HUES48 (cell line): ENCODE results near the gene PHACTR3.

Experiments used
- H3K27ac ChIP-seq: one replicate; pipeline ENCODE4 v1.7.0; 2013; ENCODE audit warnings: low read depth, low read length, inconsistent platforms
- H3K27me3 ChIP-seq: 2 replicates; pipeline ENCODE4 v1.6.1; 2013; ENCODE audit warnings: mild to moderate bottlenecking, low read length; ENCODE audit not compliant: control insufficient read depth, insufficient read depth
- H3K36me3 ChIP-seq: 2 replicates; pipeline ENCODE4 v1.6.1; 2013; ENCODE audit warnings: low read length; ENCODE audit not compliant: control insufficient read depth, insufficient read depth
- H3K4me1 ChIP-seq: 2 replicates; pipeline ENCODE4 v1.6.1; 2013; ENCODE audit warnings: mild to moderate bottlenecking, low read length; ENCODE audit not compliant: control insufficient read depth, insufficient read depth
- H3K4me3 ChIP-seq: 2 replicates; pipeline ENCODE4 v1.5.1; 2013; ENCODE audit warnings: mild to moderate bottlenecking, low read depth, low read length
- H3K9ac ChIP-seq: 2 replicates; pipeline ENCODE4 v1.6.1; 2013; ENCODE audit warnings: mild to moderate bottlenecking, low read depth, low read length, moderate library complexity
- H3K9me3 ChIP-seq: 2 replicates; pipeline ENCODE4 v1.6.1; 2013; ENCODE audit warnings: low read length; ENCODE audit not compliant: control insufficient read depth, insufficient read depth

The PHACTR3 gene

DNA sequence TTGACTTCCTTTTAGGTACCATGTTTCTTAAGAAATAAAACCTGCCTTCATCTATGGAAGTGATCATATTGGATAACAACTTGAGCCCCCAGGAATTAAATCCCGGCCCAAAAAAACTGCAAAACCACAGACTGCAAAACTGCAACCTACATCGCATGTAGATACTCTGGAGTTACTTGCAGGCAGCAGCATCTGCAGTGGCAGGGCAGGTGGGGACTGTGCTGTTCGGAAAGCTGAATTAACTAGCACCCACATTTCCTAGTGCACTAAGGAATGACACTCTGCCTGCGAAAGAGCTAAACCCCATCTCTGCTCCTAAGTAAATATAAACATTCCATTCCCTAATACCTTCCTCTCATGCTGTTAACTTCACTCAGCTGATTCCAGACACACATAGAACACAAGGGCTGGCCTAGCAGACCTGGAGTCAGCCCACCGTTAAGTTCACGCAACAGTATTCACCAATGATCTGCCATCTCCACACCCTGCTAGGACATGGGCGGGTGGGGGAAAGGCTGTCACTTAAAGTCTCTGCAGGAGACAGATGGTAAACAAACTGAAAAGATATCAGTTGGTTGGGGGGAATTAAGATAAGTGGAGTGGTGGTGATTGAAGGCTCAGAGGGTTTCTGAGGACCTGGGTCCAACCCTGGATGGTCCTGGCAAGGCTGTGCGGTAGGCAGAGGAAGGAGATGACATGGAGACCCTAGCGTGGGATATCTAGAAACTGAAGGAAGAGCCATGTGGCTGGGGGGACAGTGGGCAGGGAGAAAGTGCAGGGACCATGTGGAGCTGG is 200.7 kb downstream of the PHACTR3 start:
- H3K27me3 ChIP-seq = no peaks in the 10 kb centered on the region
- H3K4me1 ChIP-seq = no peaks in the 10 kb centered on the region
- no peak overlapping the region for H3K9ac ChIP-seq
- H3K9me3 ChIP-seq = peaks cover 9% of the 10 kb centered on the region; the same call in 1 of the 2 replicates
- H3K4me3 ChIP-seq = no peak overlapping the region
- H3K27ac ChIP-seq = no peak overlapping the region
- no peaks in the 10 kb centered on the region for H3K36me3 ChIP-seq

DNA sequence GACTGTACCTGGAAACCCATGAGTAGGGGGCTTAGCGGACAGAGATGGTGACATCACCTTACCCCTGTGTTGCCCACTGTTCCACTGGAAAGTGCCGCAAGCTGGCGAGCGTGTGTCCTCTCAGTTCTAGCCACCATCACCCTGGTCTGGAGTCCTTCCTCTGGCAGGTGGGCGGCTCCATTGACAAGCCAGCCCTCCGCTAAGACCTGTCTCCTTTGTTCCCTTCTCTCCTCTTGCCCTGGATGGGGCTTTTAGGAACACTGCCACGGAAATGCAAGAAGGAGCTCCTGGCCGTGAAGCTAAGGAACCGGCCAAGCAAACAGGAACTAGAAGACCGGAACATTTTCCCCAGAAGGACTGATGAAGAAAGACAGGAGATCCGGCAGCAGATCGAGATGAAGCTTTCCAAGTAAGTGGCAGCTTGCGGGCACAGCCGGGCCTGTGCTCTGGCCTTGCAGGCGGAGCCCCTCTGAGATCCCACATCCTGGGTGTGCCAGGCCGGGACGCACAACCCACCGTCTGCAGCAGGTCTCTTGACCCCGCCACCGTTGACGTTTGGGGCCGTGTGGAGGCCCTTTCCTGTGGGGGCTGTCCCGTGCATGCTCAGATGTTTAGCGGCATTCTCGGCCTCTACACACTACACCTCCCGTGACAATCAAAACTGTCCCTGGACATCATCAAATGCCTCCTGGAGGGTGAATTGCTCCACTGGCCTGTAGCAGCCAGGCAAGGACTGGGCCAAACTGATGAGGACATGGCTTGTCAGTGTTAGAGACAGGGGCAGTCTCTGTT is 201.6 kb downstream of the PHACTR3 start:
- no peaks in the 10 kb centered on the region for H3K36me3 ChIP-seq
- no peaks in the 10 kb centered on the region for H3K27me3 ChIP-seq
- no peaks in the 10 kb centered on the region for H3K4me1 ChIP-seq
- H3K9ac ChIP-seq = no peak overlapping the region
- H3K9me3 ChIP-seq = 0 out of 2 replicates have a peak, but pooled peaks cover 3% of the 10 kb centered on the region
- H3K27ac ChIP-seq = no peak overlapping the region
- H3K4me3 ChIP-seq = no peak overlapping the region

DNA sequence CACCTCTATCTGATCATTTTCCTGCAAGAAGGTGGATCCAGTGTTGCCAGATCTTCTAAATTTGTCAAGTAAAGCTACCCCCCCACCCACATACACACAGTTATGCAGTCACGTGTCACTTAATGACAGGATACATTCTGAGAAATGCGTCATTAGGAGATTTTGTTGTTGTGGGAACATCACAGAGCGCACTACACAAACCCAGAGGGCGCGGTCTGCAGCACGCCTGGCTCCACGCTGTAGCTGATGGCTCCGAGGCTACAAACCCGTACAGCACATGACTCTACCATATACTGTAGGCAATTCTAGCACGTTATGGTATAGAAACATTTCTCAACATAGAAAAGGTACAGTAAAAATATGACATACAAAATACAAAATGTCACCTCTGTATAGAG is 202.2 kb downstream of the PHACTR3 start:
- Histone ChIP-seq H3K9me3 (0 out of 2 replicates have a peak, but pooled peaks cover 3% of the 10 kb centered on the region), H3K4me3 (no peak overlapping the region), H3K36me3 (no peaks in the 10 kb centered on the region), H3K4me1 (no peaks in the 10 kb centered on the region), H3K27me3 (no peaks in the 10 kb centered on the region), H3K9ac (no peak overlapping the region), H3K27ac (no peak overlapping the region)

DNA sequence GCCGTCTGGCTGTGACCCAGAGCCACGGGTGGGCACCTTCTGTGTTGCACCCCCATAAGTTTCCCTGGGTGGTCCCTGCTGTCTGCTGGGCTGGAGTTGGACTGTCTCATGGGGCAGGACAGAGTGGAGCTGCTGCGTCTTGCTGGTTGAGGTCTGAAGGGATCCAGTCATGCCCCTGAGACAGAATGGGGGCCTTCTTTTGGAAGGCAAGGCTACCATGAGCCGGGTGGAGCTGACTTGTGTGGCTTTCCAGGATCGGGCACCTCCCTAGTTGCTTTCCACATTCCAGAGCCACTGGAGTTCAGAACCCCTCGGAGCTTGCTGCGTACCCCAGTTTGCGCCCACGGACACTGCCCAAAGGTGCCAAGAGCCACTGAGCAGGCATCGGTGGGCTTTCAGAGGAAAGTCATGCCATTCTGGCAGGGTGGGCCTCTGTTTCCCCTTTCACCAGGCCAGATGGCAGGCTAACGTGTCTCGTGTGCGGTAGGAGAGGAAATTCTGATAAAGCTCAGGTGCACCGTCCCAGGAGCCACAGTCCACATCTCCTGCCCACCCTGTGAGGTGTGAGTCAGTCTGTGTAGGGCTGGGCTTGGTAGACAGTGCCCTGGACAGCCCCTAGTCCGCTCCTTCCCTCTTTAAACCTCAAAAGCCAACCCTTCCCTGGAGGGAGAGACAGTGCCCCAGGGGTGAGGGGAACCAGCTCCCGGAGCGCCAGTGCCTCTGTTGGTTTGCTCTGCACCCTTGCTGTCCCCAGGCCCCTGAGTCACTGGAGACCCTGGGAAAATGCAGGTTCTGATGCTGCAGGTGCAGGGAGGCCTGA is 203.8 kb downstream of the PHACTR3 start:
- Histone ChIP-seq H3K27me3 (no peaks in the 10 kb centered on the region), H3K4me3 (no peak overlapping the region), H3K9ac (no peak overlapping the region), H3K36me3 (no peaks in the 10 kb centered on the region), H3K4me1 (no peaks in the 10 kb centered on the region), H3K9me3 (no peaks in the 10 kb centered on the region), H3K27ac (no peak overlapping the region)

DNA sequence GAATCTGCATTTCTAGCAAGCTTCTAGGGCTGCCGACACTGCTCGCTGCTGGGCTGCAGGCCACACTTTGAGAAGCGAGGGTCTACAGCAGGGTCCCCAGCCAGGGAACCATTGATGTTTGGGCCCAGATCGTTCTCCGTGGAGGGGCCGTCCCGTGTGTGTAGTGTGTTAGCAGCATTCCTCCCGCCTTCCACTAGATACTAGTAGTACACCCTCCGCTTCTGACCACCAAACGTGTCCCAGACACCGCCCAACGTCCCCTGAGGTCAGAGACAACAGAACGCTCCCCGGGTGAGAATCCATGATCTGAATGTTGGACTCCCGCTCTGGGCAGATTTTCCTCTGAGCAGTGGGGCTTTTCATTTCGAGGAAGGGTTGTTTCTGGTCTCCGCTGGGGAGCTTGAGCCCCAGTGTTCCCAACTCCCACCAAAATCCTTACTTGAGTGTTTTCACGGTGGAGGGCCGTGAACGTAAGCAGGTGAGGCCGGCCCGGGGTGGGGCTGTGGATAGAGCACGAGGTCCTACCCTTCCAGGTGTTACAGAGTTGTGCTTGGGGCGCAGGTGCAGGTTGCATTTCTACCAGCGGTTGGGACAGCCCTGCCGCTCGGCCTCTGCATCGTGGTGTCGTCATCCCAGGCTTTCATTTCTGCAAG is 204.5 kb downstream of the PHACTR3 start:
- H3K27ac ChIP-seq = no peak overlapping the region
- no peaks in the 10 kb centered on the region for H3K36me3 ChIP-seq
- H3K27me3 ChIP-seq = no peaks in the 10 kb centered on the region
- no peak overlapping the region for H3K4me3 ChIP-seq
- no peaks in the 10 kb centered on the region for H3K9me3 ChIP-seq
- H3K4me1 ChIP-seq = no peaks in the 10 kb centered on the region
- no peak overlapping the region for H3K9ac ChIP-seq

DNA sequence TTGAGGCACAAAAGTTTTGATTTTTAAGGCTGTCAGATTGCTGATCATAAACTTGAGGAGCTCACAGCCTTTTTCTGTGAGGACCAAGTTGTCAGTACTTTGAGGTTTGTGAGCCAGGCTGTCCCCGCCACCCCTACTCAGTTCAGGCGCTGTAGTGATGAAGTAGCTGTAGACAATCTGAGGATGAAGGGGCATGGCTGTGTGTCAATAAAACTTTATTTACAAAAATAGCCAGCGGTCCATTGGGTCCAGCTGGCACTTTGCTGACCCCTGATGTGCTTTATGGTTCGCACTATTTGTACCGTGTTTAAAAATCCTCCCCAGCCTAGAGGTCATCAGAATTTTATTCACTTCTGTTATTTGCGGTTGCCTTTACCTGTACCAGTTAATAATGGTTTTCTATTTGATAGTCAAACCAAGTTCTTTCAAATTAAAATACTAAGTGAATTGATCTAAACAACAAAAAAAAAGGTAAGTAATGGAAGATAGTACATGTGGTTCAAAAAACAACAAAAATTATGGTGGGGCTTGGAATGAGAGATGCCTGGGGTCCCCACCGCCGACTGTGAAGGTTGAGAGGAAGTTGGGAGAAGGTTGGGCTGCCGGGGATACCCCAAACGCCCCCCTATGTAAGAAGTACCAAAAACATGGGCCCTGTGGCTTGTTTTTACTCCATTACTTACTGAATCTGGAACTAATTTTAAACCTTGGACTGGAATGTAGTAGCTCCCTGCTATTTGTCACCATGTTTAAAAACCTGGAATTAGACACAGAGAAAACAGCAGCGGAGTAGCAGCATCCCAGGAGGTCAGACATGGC is 205.5 kb downstream of the PHACTR3 start:
- Histone ChIP-seq H3K27me3 (no peaks in the 10 kb centered on the region), H3K9me3 (no peaks in the 10 kb centered on the region), H3K36me3 (no peaks in the 10 kb centered on the region), H3K9ac (no peak overlapping the region), H3K4me1 (no peaks in the 10 kb centered on the region), H3K4me3 (no peak overlapping the region), H3K27ac (no peak overlapping the region)

DNA sequence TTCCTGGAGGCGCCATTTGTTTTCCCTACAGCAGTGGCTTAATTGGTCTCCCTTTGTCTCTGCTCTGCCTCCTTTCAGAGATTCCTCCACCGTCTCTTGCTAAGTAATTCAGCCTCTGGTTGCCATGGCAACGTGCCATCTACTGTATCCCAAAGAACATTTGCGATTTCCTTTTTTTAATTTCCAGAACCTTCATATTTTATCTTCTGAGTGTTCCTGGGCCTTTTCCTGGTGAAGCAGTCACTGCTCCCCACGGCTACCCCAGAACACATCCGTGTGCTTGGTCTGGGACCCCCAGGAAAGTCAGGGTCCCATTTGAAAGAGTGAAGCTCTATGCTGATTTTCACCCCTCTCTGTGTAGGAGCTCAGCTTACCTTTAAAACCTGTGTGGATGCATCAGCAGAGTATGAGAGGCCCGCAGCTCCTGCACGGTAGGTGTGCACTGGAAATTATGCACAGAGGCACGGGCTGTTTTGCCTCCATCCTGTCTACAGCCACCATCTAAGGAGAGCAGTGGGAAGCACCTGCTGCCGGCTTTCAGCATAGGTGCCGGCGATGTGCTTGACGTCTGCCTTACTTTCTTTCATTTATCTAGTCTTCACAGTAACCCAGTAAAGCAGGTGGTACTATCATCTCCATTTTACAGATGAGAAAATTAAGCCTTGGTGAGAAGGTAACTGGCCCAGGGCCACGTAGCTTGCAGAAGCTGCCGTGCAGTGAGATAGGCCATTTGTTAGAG is 206.3 kb downstream of the PHACTR3 start:
- Histone ChIP-seq H3K9me3 (no peaks in the 10 kb centered on the region), H3K4me1 (no peaks in the 10 kb centered on the region), H3K4me3 (no peak overlapping the region), H3K9ac (no peak overlapping the region), H3K27ac (no peak overlapping the region), H3K27me3 (no peaks in the 10 kb centered on the region), H3K36me3 (no peaks in the 10 kb centered on the region)

DNA sequence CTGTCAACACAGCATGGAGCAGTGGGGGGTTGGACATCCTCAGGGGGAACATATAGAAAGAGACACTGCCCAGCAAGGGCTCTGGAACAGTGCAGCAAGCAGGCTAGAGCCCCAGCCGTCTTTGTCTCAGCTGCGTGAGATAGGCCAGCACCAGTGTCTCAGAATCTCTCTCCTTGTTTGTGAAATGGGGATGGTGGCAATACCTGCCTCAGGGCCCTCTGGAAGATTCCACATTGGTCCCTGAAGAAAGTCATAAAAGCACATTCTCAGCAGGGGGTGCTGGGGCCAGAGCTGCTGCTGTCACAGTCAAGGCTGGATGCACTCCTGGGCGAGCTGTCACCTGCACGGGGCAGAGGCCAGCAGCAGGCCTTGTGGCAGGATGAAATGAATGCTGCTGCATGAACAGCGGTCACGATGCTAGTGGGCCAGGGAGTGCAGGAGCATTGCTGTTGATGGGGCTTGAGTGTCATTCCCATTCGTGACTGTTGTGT is 207.4 kb downstream of the PHACTR3 start:
- H3K9me3 ChIP-seq = no peaks in the 10 kb centered on the region
- H3K4me3 ChIP-seq = no peak overlapping the region
- H3K36me3 ChIP-seq = no peaks in the 10 kb centered on the region
- no peak overlapping the region for H3K27ac ChIP-seq
- H3K9ac ChIP-seq = no peak overlapping the region
- no peaks in the 10 kb centered on the region for H3K27me3 ChIP-seq
- H3K4me1 ChIP-seq = no peaks in the 10 kb centered on the region

DNA sequence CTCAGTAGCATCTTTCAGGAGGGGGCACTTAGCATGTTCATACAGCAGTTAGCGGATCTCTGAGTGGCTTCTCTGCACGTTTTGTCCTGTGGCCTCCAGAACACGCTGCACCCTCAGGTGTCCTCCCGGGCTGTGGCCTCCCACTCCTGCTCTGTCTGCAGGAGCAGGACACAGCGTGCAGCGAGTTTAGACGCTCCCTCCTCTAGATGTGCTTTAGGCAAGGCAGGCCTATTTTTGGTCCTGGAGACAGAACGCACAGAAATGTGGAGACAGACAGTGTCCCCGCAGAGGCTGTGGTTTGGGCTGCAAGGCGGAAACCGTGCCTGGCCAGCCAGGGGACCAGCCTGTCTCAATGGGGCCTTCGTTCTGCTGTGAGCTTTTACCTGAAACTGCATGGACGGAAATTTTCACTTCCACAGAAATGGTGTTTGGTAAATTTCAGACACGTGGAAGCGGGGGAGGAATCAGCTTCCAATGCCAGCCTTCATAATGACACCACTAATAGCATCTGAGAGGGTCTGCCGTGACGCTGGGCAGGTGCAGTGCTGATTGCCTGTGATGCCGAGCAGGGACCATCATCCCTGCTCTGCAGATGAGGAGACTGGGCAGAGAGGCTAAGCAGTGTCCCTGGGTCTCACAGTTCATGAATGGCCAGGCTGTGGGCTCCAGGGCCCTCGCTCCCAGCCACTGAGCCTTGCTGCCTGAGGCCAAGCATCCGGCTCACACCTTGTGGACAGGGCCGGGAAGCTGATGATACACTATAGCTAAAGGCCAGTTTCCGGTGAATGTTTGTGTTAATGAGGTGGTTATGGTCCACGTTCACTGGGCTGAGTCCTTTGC is 208.2 kb downstream of the PHACTR3 start:
- no peak overlapping the region for H3K27ac ChIP-seq
- no peaks in the 10 kb centered on the region for H3K27me3 ChIP-seq
- no peak overlapping the region for H3K4me3 ChIP-seq

More for the DNA sequence above, 208.2 kb downstream of the PHACTR3 start:
- no peaks in the 10 kb centered on the region for H3K9me3 ChIP-seq
- no peak overlapping the region for H3K9ac ChIP-seq
- H3K4me1 ChIP-seq = no peaks in the 10 kb centered on the region
- no peaks in the 10 kb centered on the region for H3K36me3 ChIP-seq
